IMR-90 (cell line): ENCODE measurements around the gene TUBD1. TPM values are rescaled to one million over a fixed set of nuclear protein-coding genes. Genes with fewer than 3 reads are reported as not detected.

Source experiments
- ATAC-seq: fragments of 200-7000 bp; cut with Tn5 transposase; 2 replicates; pipeline ENCODE4 v1.9.1; 2020; ENCODE audit warnings: low read depth, mild to moderate bottlenecking, moderate library complexity
- BruUV-seq: library from RNA; stranded (reverse); fragments of 400-500 nt; replicated peaks from 2 replicates; lab custom pipeline; 2021; lab: Mats Ljungman, UMichigan
- CTCF ChIA-PET: fragments of 300-600 bp; formaldehyde crosslinking; extraction: SDS; loops from one replicate; lab custom pipeline; 2021; ENCODE audit warnings: antibody characterized with exemption; lab: Yijun Ruan, JAX
- POLR2A ChIA-PET: fragments of 300-600 bp; sonication (Branson Sonifier 250); formaldehyde crosslinking; loops from one replicate; lab custom pipeline; 2022; ENCODE audit warnings: antibody characterized with exemption; ENCODE audit not compliant: unreplicated experiment; lab: Charles Lee
- DNase-seq: peaks from one replicate; pipeline ENCODE4 v3.0.0; 2013
- H2AFZ ChIP-seq: replicated peaks from 2 replicates; pipeline ENCODE3; 2013; ENCODE audit warnings: low read length, mild to moderate bottlenecking; ENCODE audit not compliant: poor library complexity
- H2AK5ac ChIP-seq: 2 replicates; pipeline ENCODE4 v1.6.1; 2013; ENCODE audit warnings: low read depth, low read length, inconsistent platforms
- H2AK9ac ChIP-seq: replicated peaks from 2 replicates; pipeline ENCODE3; 2013; ENCODE audit warnings: mild to moderate bottlenecking, low read depth, low read length, moderate library complexity; ENCODE audit not compliant: poor library complexity
- H2BK120ac ChIP-seq: 2 replicates; pipeline ENCODE4 v1.6.1; 2013; ENCODE audit warnings: low read depth, low read length, inconsistent platforms
- H2BK15ac ChIP-seq: 3 replicates; pipeline ENCODE4 v1.6.1; 2013; ENCODE audit warnings: low read depth, low read length, inconsistent platforms
- H2BK20ac ChIP-seq: 2 replicates; pipeline ENCODE4 v1.6.1; 2013; ENCODE audit warnings: low read depth, mild to moderate bottlenecking, inconsistent platforms, low read length, moderate library complexity
- H2BK5ac ChIP-seq: 2 replicates; pipeline ENCODE4 v1.6.1; 2013; ENCODE audit warnings: mild to moderate bottlenecking, low read depth, low read length, inconsistent platforms; ENCODE audit not compliant: poor library complexity, severe bottlenecking
- H3K14ac ChIP-seq: replicated peaks from 2 replicates; pipeline ENCODE4 v1.6.1; 2013; ENCODE audit warnings: low read depth, low read length, inconsistent platforms
- H3K18ac ChIP-seq: 2 replicates; pipeline ENCODE4 v1.6.1; 2013; ENCODE audit warnings: low read depth, low read length, control low read depth
- H3K23ac ChIP-seq: 2 replicates; pipeline ENCODE4 v1.6.1; 2013; ENCODE audit warnings: low read depth, low read length, inconsistent platforms
- H3K27ac ChIP-seq: 2 replicates; pipeline ENCODE4 v1.5.1; 2013; ENCODE audit warnings: mild to moderate bottlenecking, control low read depth, low read length; ENCODE audit not compliant: insufficient read depth
- H3K27me3 ChIP-seq: 2 replicates; pipeline ENCODE4 v1.6.1; 2013; ENCODE audit warnings: low read length; ENCODE audit not compliant: control insufficient read depth, insufficient read depth
- H3K36me3 ChIP-seq: 2 replicates; pipeline ENCODE4 v1.6.1; 2013; ENCODE audit warnings: low read length, mixed read lengths; ENCODE audit not compliant: control insufficient read depth, insufficient read depth
- H3K4ac ChIP-seq: 2 replicates; pipeline ENCODE4 v1.6.1; 2013; ENCODE audit warnings: low read depth, low read length, inconsistent platforms
- H3K4me1 ChIP-seq: 2 replicates; pipeline ENCODE4 v1.6.1; 2013; ENCODE audit warnings: low read length, mixed read lengths; ENCODE audit not compliant: control insufficient read depth, insufficient read depth
- H3K4me2 ChIP-seq: 2 replicates; pipeline ENCODE4 v1.6.1; 2013; ENCODE audit warnings: low read depth, mild to moderate bottlenecking, control low read depth, low read length, moderate library complexity
- H3K4me3 ChIP-seq: 2 replicates; pipeline ENCODE4 v1.5.1; 2013; ENCODE audit warnings: low read depth, mild to moderate bottlenecking, control low read depth, low read length, moderate library complexity; ENCODE audit not compliant: insufficient read depth
- H3K56ac ChIP-seq: 2 replicates; pipeline ENCODE4 v1.6.1; 2013; ENCODE audit warnings: low read length, inconsistent platforms; ENCODE audit not compliant: insufficient read depth; ENCODE audit errors: extremely low read depth
- H3K79me1 ChIP-seq, 2 experiments: 2 replicates each; pipeline ENCODE4 v1.6.1; 2013; ENCODE audit warnings: low read length in 2 of 2, inconsistent platforms in 1 of 2, low read depth in 1 of 2
- H3K9ac ChIP-seq: 2 replicates; pipeline ENCODE4 v1.6.1; 2013; ENCODE audit warnings: low read depth, low read length, control low read depth
- H3K9me1 ChIP-seq: 2 replicates; pipeline ENCODE4 v1.6.1; 2013; ENCODE audit warnings: low read length, inconsistent platforms; ENCODE audit not compliant: insufficient read depth
- H3K9me3 ChIP-seq: 2 replicates; pipeline ENCODE4 v1.6.1; 2013; ENCODE audit warnings: low read length; ENCODE audit not compliant: control insufficient read depth, insufficient read depth
- H4K20me1 ChIP-seq: 2 replicates; pipeline ENCODE4 v1.6.1; 2013; ENCODE audit warnings: low read length, inconsistent platforms; ENCODE audit not compliant: insufficient read depth
- H4K5ac ChIP-seq: 2 replicates; pipeline ENCODE4 v1.6.1; 2013; ENCODE audit warnings: mild to moderate bottlenecking, low read depth, low read length, control low read depth
- H4K8ac ChIP-seq, 2 experiments: 2 replicates each; pipeline ENCODE4 v1.6.1; 2013; ENCODE audit warnings: low read depth in 2 of 2, low read length in 2 of 2, control low read depth in 1 of 2, inconsistent platforms in 1 of 2
- H4K91ac ChIP-seq: 2 replicates; pipeline ENCODE4 v1.6.1; 2013; ENCODE audit warnings: low read depth, low read length, inconsistent platforms; ENCODE audit not compliant: insufficient read depth
- BHLHE40 ChIP-seq: fragments of 150-350 bp; IDR thresholded peaks from 2 replicates; pipeline ENCODE4 v1.6.1; 2016; ENCODE audit warnings: mild to moderate bottlenecking, low read depth, low read length
- CEBPB ChIP-seq: IDR thresholded peaks from 2 replicates; pipeline ENCODE4 v1.6.1; 2012; ENCODE audit warnings: low read depth, low read length, improper control_type of control experiment
- CHD1 ChIP-seq: IDR thresholded peaks from 2 replicates; pipeline ENCODE4 v1.6.1; 2012; ENCODE audit warnings: low read depth, low read length, improper control_type of control experiment
- ELK1 ChIP-seq: fragments of 150-350 bp; IDR thresholded peaks from 2 replicates; pipeline ENCODE4 v1.6.1; 2016; ENCODE audit warnings: low read depth, mild to moderate bottlenecking, low read length, moderate library complexity, borderline replicate concordance
- FOS ChIP-seq: fragments of 150-350 bp; IDR thresholded peaks from 2 replicates; pipeline ENCODE4 v1.6.1; 2016; ENCODE audit warnings: low read depth, low read length
- MAFK ChIP-seq: IDR thresholded peaks from 2 replicates; pipeline ENCODE4 v1.6.1; 2012; ENCODE audit warnings: low read depth, low read length, improper control_type of control experiment
- MAZ ChIP-seq: IDR thresholded peaks from 2 replicates; pipeline ENCODE4 v1.6.1; 2012; ENCODE audit warnings: low read depth, mild to moderate bottlenecking, low read length, improper control_type of control experiment, moderate library complexity, borderline replicate concordance
- MXI1 ChIP-seq: IDR thresholded peaks from 2 replicates; pipeline ENCODE4 v1.6.1; 2012; ENCODE audit warnings: low read depth, mild to moderate bottlenecking, low read length, moderate library complexity, borderline replicate concordance
- NFE2L2 ChIP-seq: fragments of 150-350 bp; IDR thresholded peaks from 2 replicates; pipeline ENCODE4 v1.6.1; 2016; ENCODE audit warnings: low read depth, mild to moderate bottlenecking, low read length
- POLR2A ChIP-seq: IDR thresholded peaks from 2 replicates; pipeline ENCODE4 v1.6.1; 2012; ENCODE audit warnings: mild to moderate bottlenecking, low read depth, low read length
- RAD21 ChIP-seq: IDR thresholded peaks from 2 replicates; pipeline ENCODE4 v1.6.1; 2012; ENCODE audit warnings: low read length, improper control_type of control experiment
- RCOR1 ChIP-seq: IDR thresholded peaks from 2 replicates; pipeline ENCODE4 v1.6.1; 2012; ENCODE audit warnings: mild to moderate bottlenecking, low read length, improper control_type of control experiment; ENCODE audit not compliant: insufficient replicate concordance
- RFX5 ChIP-seq: IDR thresholded peaks from 2 replicates; pipeline ENCODE4 v1.8.0; 2012; ENCODE audit warnings: low read depth, mild to moderate bottlenecking, low read length, moderate library complexity
- SMC3 ChIP-seq: fragments of 150-350 bp; IDR thresholded peaks from 2 replicates; pipeline ENCODE4 v1.6.1; 2016; ENCODE audit warnings: low read depth, mild to moderate bottlenecking, antibody characterized with exemption, low read length, moderate library complexity
- USF2 ChIP-seq: fragments of 150-350 bp; IDR thresholded peaks from 2 replicates; pipeline ENCODE4 v1.6.1; 2017; ENCODE audit warnings: mild to moderate bottlenecking, antibody characterized with exemption, low read length, low read depth
- WGBS, 2 experiments: methylation state at CpG; one replicate each; pipeline versions ENCODE4 v1.1.5 to v1.1.7; 2013; ENCODE audit warnings: missing lambda C conversion rate in 2 of 2; ENCODE audit not compliant: insufficient read length in 1 of 2; ENCODE audit errors: extremely low coverage in 2 of 2; 5-methylcytosine and 5-hydroxymethylcytosine counted together
- dilution Hi-C: fragments of 300-500 bp; cut with HindIII; formaldehyde crosslinking; loops from one replicate; pipeline ENCODE4 v1.14.3; 2018; ENCODE audit warnings: low sequenced_read_pairs; ENCODE audit not compliant: unreplicated experiment
- in situ Hi-C: fragments of 300-500 bp; cut with MboI; formaldehyde crosslinking; loops from 3 replicates; pipeline ENCODE4 v1.14.3; 2019; ENCODE audit warnings: low sequenced_read_pairs, inconsistent platforms, mixed read lengths
- intact Hi-C: fragments of 100-400 bp; cut with micrococcal nuclease; formaldehyde crosslinking; loops from 2 replicates; pipeline ENCODE4 v1.10.0; 2022
- polyA plus RNA-seq, 3 experiments: library from polyadenylated mRNA; depleted of rRNA; stranded (reverse); fragments of >200 nt; gene quantifications; 2 replicates each; pipeline ENCODE4 v1.2.3, GENCODE V29; 2012; ENCODE audit warnings: low replicate concordance in 1 of 3
- total RNA-seq: library from RNA; depleted of rRNA; stranded (reverse); fragments of >200 nt; gene quantifications from 2 replicates; pipeline ENCODE4 v1.2.3, GENCODE V29; 2012
- TF ChIP-seq, protein P1 (sequence below): conservative IDR thresholded peaks from 2 replicates; pipeline ENCODE4 v1.5.1; 2012; ENCODE audit warnings: mild to moderate bottlenecking, low read depth, low read length, improper control_type of control experiment

Gene TUBD1
- total and polyA plus RNA-seq, 2 of the 4 experiments (the other 2 are of a cell fraction) = 2.2 to 4.7 TPM

- Histone ChIP-seq H4K5ac (no peak overlapping the region), H4K91ac (peak overlapping the region; percentile 68; the same call in 1 of the 2 replicates), H3K14ac (no peak overlapping the region), H2AK5ac (peak overlapping the region; percentile 94), H3K9me3 (no peaks in the 10 kb centered on the region), H3K79me1 (peaks cover 0 to 29% of the 10 kb centered on the region in 2 experiments; a peak in 3 of 4 replicates), H2BK5ac (no peak overlapping the region), H3K4ac (peak overlapping the region; percentile 62), H2BK120ac (peak overlapping the region; percentile 81; the same call in 1 of the 2 replicates), H3K27ac (peak overlapping the region; percentile 8; the same call in 1 of the 2 replicates), H3K9me1 (peaks cover 11% of the 10 kb centered on the region), H3K4me3 (no peak overlapping the region), H3K18ac (no peak overlapping the region), H3K4me1 (peaks cover 7% of the 10 kb centered on the region; the same call in 1 of the 2 replicates), H4K20me1 (no peaks in the 10 kb centered on the region), H3K9ac (no peak overlapping the region), H4K8ac (peak overlapping the region; percentile 18 to 51; a peak in 1 of 4 replicates), H3K23ac (no peak overlapping the region), H3K56ac (no peak overlapping the region), H2AFZ (no peak overlapping the region), H2AK9ac (no peak overlapping the region), H3K27me3 (no peaks in the 10 kb centered on the region), H2BK20ac (peak overlapping the region; percentile 51), H2BK15ac (peak overlapping the region; percentile 54; the same call in 1 of the 3 replicates), H3K36me3 (peaks cover 2% of the 10 kb centered on the region), H3K4me2 (no peak overlapping the region)
- ChIA-PET CTCF (interaction anchor here (0.8 to 1.7 kb wide), 5 partner anchors 12 to 112 kb away, joined by 3 to 6 read pairs (median 5); no protein-coding TSS in a partner anchor), POLR2A (interaction anchor here (0.6 to 2.2 kb wide), 4 partner anchors 12 to 114 kb away, joined by 4 to 8 read pairs (median 6); no protein-coding TSS in a partner anchor)
- no CpG with 5 or more reads among the region's 3 CpGs for WGBS, 2 experiments
- TF ChIP-seq POLR2A (no peak), FOS (no peak), RFX5 (no peak), MXI1 (no peak), SMC3 (no peak), BHLHE40 (no peak), RCOR1 (no peak), CEBPB (no peak), CHD1 (no peak), NFE2L2 (no peak), MAZ (no peak), MAFK (no peak), USF2 (no peak), RAD21 (no peak), ELK1 (no peak)
- TF ChIP-seq, protein P1, sequence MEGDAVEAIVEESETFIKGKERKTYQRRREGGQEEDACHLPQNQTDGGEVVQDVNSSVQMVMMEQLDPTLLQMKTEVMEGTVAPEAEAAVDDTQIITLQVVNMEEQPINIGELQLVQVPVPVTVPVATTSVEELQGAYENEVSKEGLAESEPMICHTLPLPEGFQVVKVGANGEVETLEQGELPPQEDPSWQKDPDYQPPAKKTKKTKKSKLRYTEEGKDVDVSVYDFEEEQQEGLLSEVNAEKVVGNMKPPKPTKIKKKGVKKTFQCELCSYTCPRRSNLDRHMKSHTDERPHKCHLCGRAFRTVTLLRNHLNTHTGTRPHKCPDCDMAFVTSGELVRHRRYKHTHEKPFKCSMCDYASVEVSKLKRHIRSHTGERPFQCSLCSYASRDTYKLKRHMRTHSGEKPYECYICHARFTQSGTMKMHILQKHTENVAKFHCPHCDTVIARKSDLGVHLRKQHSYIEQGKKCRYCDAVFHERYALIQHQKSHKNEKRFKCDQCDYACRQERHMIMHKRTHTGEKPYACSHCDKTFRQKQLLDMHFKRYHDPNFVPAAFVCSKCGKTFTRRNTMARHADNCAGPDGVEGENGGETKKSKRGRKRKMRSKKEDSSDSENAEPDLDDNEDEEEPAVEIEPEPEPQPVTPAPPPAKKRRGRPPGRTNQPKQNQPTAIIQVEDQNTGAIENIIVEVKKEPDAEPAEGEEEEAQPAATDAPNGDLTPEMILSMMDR = no peak
- intact Hi-C loops (loop anchor here (1.0 to 2.0 kb wide), 5 partner anchors 15 to 238 kb away; partner anchors contain the start of genes PTRH2 and VMP1), in situ Hi-C loops (no loop called here), dilution Hi-C loops (no loop called here)
- DNase-seq = no peak
- ATAC-seq = no peak
- no TSS peak for BruUV-seq
These were observed 33.8 kb downstream of the TUBD1 start for GRCh38 chr17:59858932-59859331.
